ENCODE data around the gene AMMECR1. TPM values are rescaled to one million over a fixed set of nuclear protein-coding genes. Genes with fewer than 3 reads are reported as not detected.
"Not testable (repeated sequence)": the region's sequence is repeated elsewhere in the genome, so short reads cannot be mapped to it uniquely, and the experiment has no call there.

The AMMECR1 gene
- polyA plus RNA-seq, 3 donors, result 1.3 to 5.5 (median 1.5) TPM

DNA sequence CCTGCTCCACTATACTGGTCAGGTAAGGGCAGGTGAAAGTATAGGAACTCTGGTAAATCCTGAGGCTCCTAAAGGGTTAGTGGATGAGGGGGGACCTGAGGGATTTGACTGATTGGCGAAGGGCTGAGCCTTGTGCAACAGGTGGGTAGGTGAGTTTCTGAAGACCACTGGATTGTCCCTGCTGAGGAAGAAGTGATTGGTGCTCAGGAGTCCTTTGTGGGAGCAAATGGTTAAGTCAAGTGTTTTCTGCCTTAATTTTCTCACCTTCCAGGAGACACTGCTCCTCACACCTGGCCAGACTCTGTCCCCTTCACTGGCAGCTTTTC is 156.6 kb downstream of the AMMECR1 start:
- WGBS, 3 donors, result 80 to 97% (median 90%) methylated on average over 1 of the region's 1 CpG
- no peak overlapping the region for H3K27ac ChIP-seq (ENCODE audit: low read depth, low read length)

DNA sequence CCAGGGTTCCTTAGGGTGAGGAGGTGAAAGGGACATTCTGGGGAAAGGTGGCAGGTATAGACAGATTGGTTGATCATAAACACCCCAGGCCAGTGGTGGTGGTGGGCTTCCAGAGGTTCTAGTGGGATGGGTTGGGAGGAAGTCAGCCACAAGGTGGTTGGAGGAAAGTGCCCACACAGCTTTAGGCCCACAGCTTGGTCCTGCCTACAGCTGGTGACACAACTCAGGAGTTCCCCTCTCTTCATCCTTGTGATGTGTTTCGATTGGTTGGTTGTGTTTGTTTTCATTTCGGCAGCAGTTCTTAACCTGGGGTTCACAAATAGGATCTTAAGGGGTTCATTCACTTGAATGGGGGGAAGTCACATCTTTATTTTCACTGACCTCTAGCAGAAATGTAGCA is 158.0 kb downstream of the AMMECR1 start:
- no peak overlapping the region for H3K27ac ChIP-seq (ENCODE audit: low read depth, low read length)
- 60 to 79% (median 68%) methylated on average over 2 of the region's 2 CpGs for WGBS, 3 donors

DNA sequence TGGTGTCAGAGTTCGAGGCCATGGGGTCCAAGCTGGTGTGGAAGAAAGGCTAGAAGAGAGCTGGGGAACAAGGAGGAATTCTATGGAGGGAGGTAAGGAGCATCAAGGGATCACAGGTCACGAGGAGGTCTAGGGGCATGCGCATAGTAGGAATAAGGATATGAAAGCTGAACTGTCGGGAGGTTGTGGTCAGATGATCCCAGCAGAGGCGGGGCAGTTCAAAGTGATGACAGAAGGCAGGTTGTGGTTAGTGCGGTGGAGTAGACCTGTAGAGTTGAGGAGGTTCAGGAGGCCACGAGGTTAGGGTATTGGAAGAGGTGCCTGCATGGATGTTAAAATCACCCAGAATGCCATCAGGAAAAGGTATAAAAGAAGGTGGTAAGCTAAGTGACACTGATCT is 158.7 kb downstream of the AMMECR1 start:
- H3K27ac ChIP-seq (ENCODE audit: low read depth, low read length), result no peak overlapping the region
- 63 to 91% (median 72%) methylated on average over 7 of the region's 7 CpGs for WGBS, 3 donors

DNA sequence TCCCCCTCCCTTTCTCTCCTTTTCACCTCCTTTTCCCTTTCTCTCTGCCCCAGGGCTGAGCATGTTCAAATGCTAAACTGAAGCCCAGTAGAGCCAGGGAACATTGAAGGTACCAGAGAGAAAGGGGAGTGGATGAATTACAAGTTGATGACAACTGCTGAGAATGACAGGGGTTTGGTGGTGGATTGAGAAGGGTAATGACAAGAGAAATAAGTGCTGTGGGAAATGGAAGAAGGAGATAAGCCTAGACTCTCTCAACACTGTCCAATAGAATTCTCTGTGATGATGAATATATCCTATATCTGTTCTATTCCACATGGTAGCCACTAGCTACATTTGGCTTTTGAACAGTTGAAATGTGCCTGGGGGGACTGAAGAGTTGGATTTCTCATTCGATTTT is 160.4 kb downstream of the AMMECR1 start:
- 82 to 98% (median 83%) methylated on average over 1 of the region's 1 CpG for WGBS, 3 donors
- H3K27ac ChIP-seq (ENCODE audit: low read depth, low read length), result no peak overlapping the region

DNA sequence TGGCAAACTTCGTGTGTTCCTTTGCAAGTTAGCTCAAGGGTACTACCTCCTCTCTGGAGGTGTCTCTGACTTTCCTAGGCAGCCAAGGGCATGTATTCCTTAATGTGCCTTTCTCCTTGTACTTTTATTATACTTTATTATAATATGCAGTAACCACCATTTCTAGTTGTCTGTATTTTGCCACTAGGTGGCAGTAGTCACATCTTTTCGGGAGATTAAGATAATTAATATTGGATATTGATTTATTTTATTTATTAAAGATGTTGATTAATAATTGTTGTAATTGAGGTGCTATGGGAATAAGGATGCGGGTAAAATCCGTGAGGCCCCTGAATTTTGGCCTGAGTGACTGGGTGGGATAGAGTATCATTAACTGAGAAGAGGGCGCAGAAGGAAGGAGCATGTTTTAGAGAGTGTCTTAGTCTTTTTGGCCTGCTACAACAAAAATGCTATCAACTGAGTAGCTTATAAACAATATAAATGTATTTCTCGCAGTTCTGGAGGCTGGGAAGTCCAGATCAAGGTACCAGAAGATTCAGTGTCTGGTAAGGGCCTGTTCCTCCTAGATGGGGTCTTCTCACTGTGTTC is 161.6 kb downstream of the AMMECR1 start:
- no peak overlapping the region for H3K27ac ChIP-seq (ENCODE audit: low read depth, low read length)
- 51 to 89% (median 80%) methylated on average over 6 of the region's 6 CpGs for WGBS, 3 donors

DNA sequence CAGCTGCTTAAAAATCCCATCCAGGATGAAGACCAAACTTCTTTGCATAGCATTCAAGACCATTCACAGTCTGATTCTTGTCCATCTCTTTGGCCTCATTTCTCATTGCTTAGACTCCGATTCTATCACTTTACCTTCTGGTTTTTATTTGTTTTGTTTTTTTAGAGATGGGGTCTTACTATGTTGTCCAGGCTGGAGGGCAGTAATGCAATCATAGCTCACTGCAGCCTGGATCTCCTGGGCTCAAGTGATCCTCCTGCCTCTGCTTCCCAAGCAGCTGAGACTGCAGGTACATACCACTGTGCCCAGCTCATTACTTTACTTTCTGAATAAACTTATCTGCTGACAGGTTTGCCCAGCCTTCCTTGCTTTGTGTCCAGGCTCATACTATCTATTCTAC is 162.1 kb downstream of the AMMECR1 start:
- no peak overlapping the region for H3K27ac ChIP-seq (ENCODE audit: low read depth, low read length)
- 63 to 83% (median 79%) methylated on average over 1 of the region's 1 CpG for WGBS, 3 donors

DNA sequence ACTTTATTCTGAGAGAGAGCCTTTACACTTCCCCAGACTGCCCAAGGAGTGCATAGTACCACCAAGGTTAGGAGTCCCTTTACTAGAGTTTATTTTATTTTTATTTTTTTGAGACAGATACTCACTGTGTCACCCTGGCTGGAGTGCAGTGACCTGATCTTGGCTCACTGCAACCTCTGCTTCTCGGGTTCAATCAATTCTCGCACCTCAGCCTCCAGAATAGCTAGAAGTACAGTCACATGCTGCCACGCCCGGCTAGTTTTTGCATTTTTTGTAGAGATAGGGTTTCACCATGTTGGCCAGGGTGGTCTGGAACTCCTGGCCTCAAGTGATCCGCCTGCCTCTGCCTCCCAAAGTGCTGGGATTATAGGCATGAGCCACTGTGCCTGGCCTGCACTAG is 163.6 kb downstream of the AMMECR1 start:
- not testable (repeated sequence) for H3K27ac ChIP-seq (ENCODE audit: low read depth, low read length)
- 75 to 89% (median 87%) methylated on average over 5 of the region's 5 CpGs for WGBS, 3 donors

DNA sequence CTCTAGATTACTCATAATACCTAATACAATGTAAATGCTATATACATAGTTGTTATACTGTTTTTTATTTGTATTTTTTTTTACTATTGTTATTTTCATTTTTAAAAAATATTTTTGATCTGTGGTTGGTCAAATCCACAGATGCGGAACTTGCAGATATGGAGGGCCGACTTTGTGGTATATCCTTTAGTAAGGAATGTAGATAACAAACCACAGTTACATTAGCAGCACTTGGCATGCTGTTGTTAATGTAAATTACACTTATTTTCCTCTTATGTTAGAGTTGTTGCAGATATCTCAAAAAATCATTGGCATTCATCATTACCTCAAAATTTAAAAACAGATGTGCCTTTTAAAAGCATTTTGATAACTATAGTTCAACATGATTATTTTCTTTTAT is 164.0 kb downstream of the AMMECR1 start:
- WGBS, 3 donors, result 76 to 85% (median 76%) methylated on average over 2 of the region's 2 CpGs
- no peak overlapping the region for H3K27ac ChIP-seq (ENCODE audit: low read depth, low read length)

DNA sequence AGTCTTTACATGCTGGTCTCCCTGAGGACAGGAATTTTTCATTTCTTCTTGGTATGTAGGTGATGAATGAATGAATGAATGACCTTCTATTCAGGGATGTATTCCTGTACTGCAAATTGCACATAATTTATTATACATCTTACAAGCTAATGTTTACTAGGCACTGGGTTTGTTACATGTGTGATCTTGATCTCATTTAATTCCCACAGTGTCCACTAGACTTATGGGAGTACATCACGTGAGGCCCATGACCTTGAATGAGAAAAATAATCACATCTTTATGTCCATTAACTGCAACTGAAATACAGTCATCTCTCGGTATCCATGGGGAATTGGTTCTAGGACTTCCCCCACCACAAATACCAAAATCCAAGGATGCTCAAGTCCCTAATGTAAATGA is 164.6 kb downstream of the AMMECR1 start:
- no peak overlapping the region for H3K27ac ChIP-seq (ENCODE audit: low read depth, low read length)
- 64 to 91% (median 73%) methylated on average over 2 of the region's 2 CpGs for WGBS, 3 donors

DNA sequence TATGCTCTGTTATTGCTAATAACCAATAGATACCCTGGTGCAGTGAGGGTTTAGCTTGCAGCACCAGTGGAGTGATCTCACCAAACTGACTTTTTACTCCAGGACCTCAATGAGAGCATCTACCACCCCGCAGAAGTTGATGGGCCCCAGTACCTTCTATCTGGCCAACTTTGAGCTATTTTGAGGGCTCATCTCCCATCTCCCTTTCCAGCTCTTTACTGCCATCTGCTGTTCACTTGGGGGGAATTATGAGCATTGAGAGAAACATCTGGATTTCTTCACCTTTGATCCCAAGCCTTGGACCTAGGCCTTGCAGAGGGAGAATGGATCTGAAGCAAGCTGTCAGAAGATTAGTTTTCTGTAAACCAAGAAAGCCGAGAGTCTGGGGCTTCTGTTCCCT is 171.4 kb downstream of the AMMECR1 start:
- 12 to 28% (median 23%) methylated on average over 2 of the region's 2 CpGs for WGBS, 3 donors

DNA sequence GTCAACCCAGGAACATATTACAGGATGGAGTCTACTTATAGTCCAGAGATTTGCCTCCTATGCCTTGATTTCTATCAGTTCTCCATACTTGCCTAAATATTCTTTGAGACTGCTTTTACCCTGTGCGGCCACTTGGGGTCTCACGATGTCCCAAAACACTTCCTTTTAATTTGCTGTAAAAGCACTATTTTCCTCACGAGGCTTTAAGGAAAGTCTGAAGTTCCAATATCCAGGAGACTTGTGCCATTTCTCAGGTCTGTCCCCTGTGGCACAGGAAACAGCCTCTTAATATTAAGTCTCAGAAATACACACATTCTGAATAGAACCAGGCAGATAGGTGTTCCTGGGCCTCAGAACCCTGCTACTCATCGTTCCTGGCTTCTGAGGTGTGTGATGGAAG is 172.0 kb downstream of the AMMECR1 start:
- H3K27ac ChIP-seq (ENCODE audit: low read depth, low read length), result no peak overlapping the region
- WGBS, 3 donors, result 20% methylated on average over 4 of the region's 4 CpGs

More for the DNA sequence above, 171.4 kb downstream of the AMMECR1 start:
- H3K27ac ChIP-seq (ENCODE audit: low read depth, low read length), result no peak overlapping the region

DNA sequence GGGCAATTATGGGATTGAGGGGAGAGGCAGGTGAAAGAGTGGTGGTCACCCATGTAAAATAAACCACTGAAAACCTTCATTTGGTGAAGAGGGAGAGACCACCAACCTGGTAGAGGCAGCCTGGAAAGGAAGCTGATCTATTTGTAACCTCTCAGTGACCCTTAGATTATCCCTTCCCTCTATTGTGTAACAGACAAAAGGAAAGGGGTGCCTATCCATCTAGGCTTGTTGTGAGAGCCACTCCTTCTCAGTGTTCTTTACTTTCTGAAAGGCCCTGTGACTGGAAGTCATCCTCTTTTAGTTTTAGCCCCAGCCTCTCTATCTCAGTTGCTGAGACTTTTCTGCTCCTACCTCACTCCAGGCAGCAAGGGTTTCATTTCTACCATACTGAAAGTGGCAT is 172.6 kb downstream of the AMMECR1 start:
- H3K27ac ChIP-seq (ENCODE audit: low read depth, low read length), result no peak overlapping the region

Other genes with a start within 250 kb of the AMMECR1 start
- under 1 TPM in 2 of 3 donors, not detected in 1; 0.02 to 0.04 TPM for gene RTL9, start 40.8 kb upstream of the AMMECR1 start, polyA plus RNA-seq